ENCODE results near the gene NPC1.

GRCh38 chr18:23617412-23618014 lies 31.2 kb upstream of the NPC1 start:
- TF ChIP-seq USF2 (IDR thresholded peaks at IDR 0.05) (no peak), CEBPB (IDR thresholded peaks at IDR 0.05) (no peak), CTCF (IDR thresholded peaks at IDR 0.05) (no peak), POLR2A (IDR thresholded peaks at IDR 0.05; ENCODE audit: low read length) (no peak), ESRRA (IDR thresholded peaks at IDR 0.05; ENCODE audit: borderline replicate concordance, low read length) (no peak), RAD21 (conservative IDR thresholded peaks at IDR 0.05 in 1 of 2, IDR thresholded peaks at IDR 0.05 in 1 of 2) (no peak), RCOR1 (IDR thresholded peaks at IDR 0.05; ENCODE audit: low read depth, low read length) (no peak), JUN (IDR thresholded peaks at IDR 0.05) (no peak), POLR2AphosphoS2 (conservative IDR thresholded peaks at IDR 0.05; ENCODE audit: low read length) (no peak)

All from A549 (cell line).